Liver (tissue), 3 donors: ENCODE results near the gene ANKRD11.

ENCODE experiments used
- ATF3 ChIP-seq: IDR thresholded peaks from 2 replicates; pipeline ENCODE4 v1.6.1; 2016; ENCODE audit warnings: antibody characterized with exemption
- CTCF ChIP-seq: fragments of 150-350 bp; IDR thresholded peaks from 2 replicates; pipeline ENCODE4 v1.5.1; 2017; ENCODE audit warnings: improper control_type of control experiment, low read depth, low read length; ENCODE audit not compliant: missing input control
- FOXA1 ChIP-seq: IDR thresholded peaks from 2 replicates; pipeline ENCODE4 v1.6.1; 2016; ENCODE audit warnings: antibody characterized with exemption
- FOXA2 ChIP-seq: IDR thresholded peaks from 2 replicates; pipeline ENCODE4 v1.6.1; 2016; ENCODE audit warnings: antibody characterized with exemption
- JUND ChIP-seq, 2 donors: IDR thresholded peaks; 2 replicates each; pipeline ENCODE4 v1.6.1; 2016; ENCODE audit warnings: antibody characterized with exemption in 2 of 2
- MAX ChIP-seq: IDR thresholded peaks from 2 replicates; pipeline ENCODE4 v1.6.1; 2016; ENCODE audit warnings: antibody characterized with exemption
- NR2F2 ChIP-seq: IDR thresholded peaks from 2 replicates; pipeline ENCODE4 v1.6.1; 2016; ENCODE audit warnings: antibody characterized with exemption
- RAD21 ChIP-seq, 2 donors: IDR thresholded peaks; 2 replicates each; pipeline ENCODE4 v1.6.1; 2016; ENCODE audit warnings: antibody characterized with exemption in 2 of 2, mild to moderate bottlenecking in 2 of 2
- TAF1 ChIP-seq: conservative IDR thresholded peaks from 2 replicates; pipeline ENCODE4 v1.6.1; 2016; ENCODE audit warnings: antibody characterized with exemption, mild to moderate bottlenecking
- donor health status: healthy.
- donor health status: healthy.

GRCh38 chr16:89402962-89403361 is 87.4 kb downstream of the ANKRD11 start:
- no peak for TF ChIP-seq CTCF
- no peak for TF ChIP-seq TAF1
- no peak for TF ChIP-seq FOXA1
- TF ChIP-seq JUND (IDR thresholded peaks at IDR 0.05): no peak
- TF ChIP-seq RAD21 (IDR thresholded peaks at IDR 0.05): no peak
- TF ChIP-seq FOXA2: no peak
- TF ChIP-seq ATF3: no peak
- no peak for TF ChIP-seq MAX
- TF ChIP-seq NR2F2: no peak
